ENCODE measurements around the gene PRH1. TPM values are rescaled to one million over a fixed set of nuclear protein-coding genes. Genes with fewer than 3 reads are reported as not detected.

PRH1 gene
- total and polyA plus RNA-seq, 2 of the 13 experiments (the other 11 are each of a cell fraction or from before 2014, with no cell fraction given): 5.3 to 18.8 TPM

- TF ChIP-seq CHCHD3 (CRISPR knock-in tag; IDR thresholded peaks at IDR 0.05) (no peak), MBD4 (IDR thresholded peaks at IDR 0.05; ENCODE audit: borderline replicate concordance, low read length) (peak; percentile 94), ZNF512 (CRISPR knock-in tag; IDR thresholded peaks at IDR 0.05) (no peak), HCFC1 (IDR thresholded peaks at IDR 0.05; ENCODE audit: low read depth, low read length) (no peak), NAIF1 (CRISPR knock-in tag; IDR thresholded peaks at IDR 0.05; ENCODE audit: borderline replicate concordance) (peak; percentile 52; the same call in 1 of the 2 replicates), ZNF329 (CRISPR knock-in tag; IDR thresholded peaks at IDR 0.05; ENCODE audit: low read depth) (no peak), ESRRA (CRISPR knock-in tag; IDR thresholded peaks at IDR 0.05; ENCODE audit: low read depth) (0 out of 2 replicates have a peak, but pooled peaks have one; percentile 41), ZNF513 (CRISPR knock-in tag; conservative IDR thresholded peaks at IDR 0.05) (no peak), RCOR2 (CRISPR knock-in tag; IDR thresholded peaks at IDR 0.05) (peak; percentile 90), REPIN1 (CRISPR knock-in tag; IDR thresholded peaks at IDR 0.05; ENCODE audit: borderline replicate concordance, low read depth) (peak; percentile 80; the same call in 1 of the 2 replicates), MYPOP (CRISPR knock-in tag; IDR thresholded peaks at IDR 0.05) (peak; percentile 73; the same call in 1 of the 2 replicates), ZFAT (CRISPR knock-in tag; conservative IDR thresholded peaks at IDR 0.05) (no peak), ZHX2 (IDR thresholded peaks at IDR 0.05; ENCODE audit: low read depth) (0 out of 2 replicates have a peak, but pooled peaks have one; percentile 19), ZHX2 (CRISPR knock-in tag; IDR thresholded peaks at IDR 0.05; ENCODE audit: borderline replicate concordance) (no peak), ZMYM4 (CRISPR knock-in tag; IDR thresholded peaks at IDR 0.05) (peak; percentile 100), MIXL1 (CRISPR knock-in tag; IDR thresholded peaks at IDR 0.05) (peak; percentile 95), HMGA1 (CRISPR knock-in tag; conservative IDR thresholded peaks at IDR 0.05) (no peak), ZMAT3 (CRISPR knock-in tag; conservative IDR thresholded peaks at IDR 0.05) (peak; percentile 82; the same call in 1 of the 2 replicates), NFKB2 (CRISPR knock-in tag; IDR thresholded peaks at IDR 0.05; ENCODE audit: borderline replicate concordance) (no peak)
Measured at GRCh38 chr12:10891937-10892336, 7.9 kb upstream of the PRH1 start (continued).
